SK-N-SH (cell line): ENCODE data around the gene MOB2.
"Not testable (repeated sequence)": the region's sequence is repeated elsewhere in the genome, so short reads cannot be mapped to it uniquely, and the experiment has no call there.

ENCODE experiments used
- MXI1 ChIP-seq: IDR thresholded peaks from 2 replicates; pipeline ENCODE4 v1.6.1; 2012; ENCODE audit warnings: mild to moderate bottlenecking, low read depth, low read length, improper control_type of control experiment
- NFIC ChIP-seq: IDR thresholded peaks from 2 replicates; pipeline ENCODE4 v1.4.0; 2012; ENCODE audit warnings: borderline replicate concordance
- POLR2AphosphoS5 ChIP-seq: IDR thresholded peaks from 2 replicates; pipeline ENCODE4 v1.6.1; 2012; ENCODE audit warnings: low read depth, low read length
- RAD21 ChIP-seq: IDR thresholded peaks from 2 replicates; pipeline ENCODE4 v1.6.1; 2012; ENCODE audit warnings: mild to moderate bottlenecking, low read length
- TF ChIP-seq, protein P1 (sequence below): fragments of 200-600 bp; sonication (generic); IDR thresholded peaks from 2 replicates; pipeline ENCODE4 v1.6.1; 2017; ENCODE audit warnings: antibody characterized with exemption, mild to moderate bottlenecking, moderate library complexity

DNA sequence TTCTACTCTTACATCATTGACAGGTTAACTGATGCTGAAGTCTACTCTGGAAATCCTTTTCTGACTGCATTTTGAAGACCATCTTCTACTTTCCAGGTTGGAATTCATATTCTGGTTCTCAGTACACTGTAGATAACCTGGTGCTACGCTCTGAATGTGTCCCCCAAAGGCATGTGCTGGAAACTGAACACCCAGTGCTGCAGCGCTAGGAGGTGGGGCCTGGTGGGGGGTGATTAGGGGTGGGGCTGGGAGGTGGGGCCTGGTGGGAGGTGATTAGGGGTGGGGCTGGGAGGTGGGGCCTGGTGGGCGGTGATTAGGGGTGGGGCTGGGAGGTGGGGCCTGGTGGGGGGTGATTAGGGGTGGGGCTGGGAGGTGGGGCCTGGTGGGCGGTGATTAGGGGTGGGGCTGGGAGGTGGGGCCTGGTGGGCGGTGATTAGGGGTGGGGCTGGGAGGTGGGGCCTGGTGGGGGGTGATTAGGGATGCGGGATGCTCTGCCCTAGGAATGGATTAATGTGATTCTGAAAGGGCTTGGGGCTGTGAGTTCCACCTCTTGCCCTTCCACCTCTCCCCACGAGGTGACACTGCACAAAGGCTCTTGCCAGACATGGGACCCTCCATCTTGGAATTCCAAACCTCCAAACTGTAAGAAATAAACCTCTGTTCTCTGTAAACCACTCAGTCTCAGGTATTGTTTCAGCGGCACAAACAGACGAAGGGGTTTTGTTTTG lies 26.1 kb upstream of the MOB2 start:
- not testable (repeated sequence) for TF ChIP-seq NFIC, RAD21, MXI1, POLR2AphosphoS5
- TF ChIP-seq, protein P1, sequence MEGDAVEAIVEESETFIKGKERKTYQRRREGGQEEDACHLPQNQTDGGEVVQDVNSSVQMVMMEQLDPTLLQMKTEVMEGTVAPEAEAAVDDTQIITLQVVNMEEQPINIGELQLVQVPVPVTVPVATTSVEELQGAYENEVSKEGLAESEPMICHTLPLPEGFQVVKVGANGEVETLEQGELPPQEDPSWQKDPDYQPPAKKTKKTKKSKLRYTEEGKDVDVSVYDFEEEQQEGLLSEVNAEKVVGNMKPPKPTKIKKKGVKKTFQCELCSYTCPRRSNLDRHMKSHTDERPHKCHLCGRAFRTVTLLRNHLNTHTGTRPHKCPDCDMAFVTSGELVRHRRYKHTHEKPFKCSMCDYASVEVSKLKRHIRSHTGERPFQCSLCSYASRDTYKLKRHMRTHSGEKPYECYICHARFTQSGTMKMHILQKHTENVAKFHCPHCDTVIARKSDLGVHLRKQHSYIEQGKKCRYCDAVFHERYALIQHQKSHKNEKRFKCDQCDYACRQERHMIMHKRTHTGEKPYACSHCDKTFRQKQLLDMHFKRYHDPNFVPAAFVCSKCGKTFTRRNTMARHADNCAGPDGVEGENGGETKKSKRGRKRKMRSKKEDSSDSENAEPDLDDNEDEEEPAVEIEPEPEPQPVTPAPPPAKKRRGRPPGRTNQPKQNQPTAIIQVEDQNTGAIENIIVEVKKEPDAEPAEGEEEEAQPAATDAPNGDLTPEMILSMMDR: not testable (repeated sequence)
